EL (cell line): ENCODE data around the gene PCDHGA8.
A peak's percentile ranks its signal among the peaks of the same experiment; 100 is the strongest.
"Not testable (repeated sequence)": the region's sequence is repeated elsewhere in the genome, so short reads cannot be mapped to it uniquely, and the experiment has no call there.

Source experiments
- DNase-seq: peaks from one replicate; pipeline ENCODE4 v3.0.0-alpha.2; 2016

The PCDHGA8 gene

DNA sequence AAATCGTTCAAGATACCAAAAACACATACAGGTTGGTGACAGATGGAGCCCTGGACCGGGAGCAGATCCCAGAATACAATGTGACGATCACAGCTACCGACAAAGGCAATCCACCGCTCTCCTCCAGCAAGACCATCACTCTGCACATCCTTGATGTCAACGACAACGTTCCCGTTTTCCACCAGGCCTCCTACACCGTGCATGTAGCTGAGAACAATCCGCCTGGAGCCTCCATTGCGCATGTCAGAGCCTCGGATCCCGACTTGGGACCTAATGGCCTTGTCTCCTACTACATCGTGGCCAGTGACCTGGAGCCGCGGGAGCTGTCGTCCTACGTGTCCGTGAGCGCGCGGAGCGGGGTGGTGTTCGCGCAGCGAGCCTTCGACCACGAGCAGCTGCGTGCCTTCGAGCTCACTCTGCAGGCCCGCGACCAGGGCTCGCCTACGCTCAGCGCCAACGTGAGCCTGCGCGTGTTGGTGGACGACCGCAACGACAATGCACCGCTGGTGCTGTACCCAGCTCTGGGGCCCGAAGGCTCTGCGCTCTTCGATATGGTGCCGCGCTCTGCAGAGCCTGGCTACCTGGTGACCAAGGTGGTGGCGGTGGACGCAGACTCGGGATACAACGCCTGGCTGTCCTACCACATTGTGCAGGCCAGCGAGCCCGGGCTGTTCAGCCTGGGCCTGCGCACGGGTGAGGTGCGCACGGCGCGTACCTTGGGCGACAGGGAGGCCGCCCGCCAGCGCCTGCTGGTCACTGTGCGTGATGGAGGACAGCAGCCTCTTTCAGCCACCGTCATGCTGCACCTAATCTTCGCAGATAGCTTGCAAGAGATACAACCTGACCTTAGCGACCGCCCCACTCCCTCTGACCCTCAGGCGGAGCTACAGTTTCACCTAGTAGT is 20.6 kb upstream of the PCDHGA8 start:
- no peak for DNase-seq

DNA sequence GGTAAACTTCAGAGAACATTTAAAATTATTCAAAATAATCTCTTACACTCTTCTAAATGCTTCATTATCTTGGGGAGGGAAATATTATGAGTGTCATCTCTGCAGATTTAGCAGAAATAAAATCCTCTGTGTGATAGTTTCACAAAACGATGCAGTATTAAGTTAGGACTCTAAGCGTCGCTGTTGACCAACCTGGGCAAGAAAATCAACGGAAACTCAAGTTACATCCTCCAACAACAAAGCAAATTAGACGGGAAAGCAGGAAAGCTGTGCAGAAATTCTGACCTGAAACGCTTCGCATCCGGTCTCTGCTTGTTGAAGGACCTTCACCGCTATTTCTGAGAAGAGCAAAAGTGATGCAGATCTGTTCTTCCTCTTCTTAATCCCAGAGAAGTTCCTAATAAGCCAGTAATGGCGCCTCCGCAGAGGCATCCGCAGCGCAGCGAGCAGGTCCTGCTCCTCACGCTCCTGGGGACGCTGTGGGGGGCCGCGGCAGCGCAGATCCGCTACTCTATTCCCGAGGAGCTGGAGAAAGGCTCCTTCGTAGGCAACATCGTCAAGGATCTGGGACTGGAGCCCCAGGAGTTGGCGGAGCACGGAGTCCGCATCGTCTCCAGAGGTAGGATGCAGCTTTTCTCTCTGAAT is 18.6 kb upstream of the PCDHGA8 start, which contains the start of gene PCDHGA6:
Gene PCDHGA6, plus strand, starts transcription at position 219 of the 645 bp plus-strand sequence. Its CDS starts 193 bp downstream, at position 412.
- peak; percentile 39 for DNase-seq

GRCh38 chr5:141374627-141375026 is 17.8 kb upstream of the PCDHGA8 start:
- DNase-seq: no peak

DNA sequence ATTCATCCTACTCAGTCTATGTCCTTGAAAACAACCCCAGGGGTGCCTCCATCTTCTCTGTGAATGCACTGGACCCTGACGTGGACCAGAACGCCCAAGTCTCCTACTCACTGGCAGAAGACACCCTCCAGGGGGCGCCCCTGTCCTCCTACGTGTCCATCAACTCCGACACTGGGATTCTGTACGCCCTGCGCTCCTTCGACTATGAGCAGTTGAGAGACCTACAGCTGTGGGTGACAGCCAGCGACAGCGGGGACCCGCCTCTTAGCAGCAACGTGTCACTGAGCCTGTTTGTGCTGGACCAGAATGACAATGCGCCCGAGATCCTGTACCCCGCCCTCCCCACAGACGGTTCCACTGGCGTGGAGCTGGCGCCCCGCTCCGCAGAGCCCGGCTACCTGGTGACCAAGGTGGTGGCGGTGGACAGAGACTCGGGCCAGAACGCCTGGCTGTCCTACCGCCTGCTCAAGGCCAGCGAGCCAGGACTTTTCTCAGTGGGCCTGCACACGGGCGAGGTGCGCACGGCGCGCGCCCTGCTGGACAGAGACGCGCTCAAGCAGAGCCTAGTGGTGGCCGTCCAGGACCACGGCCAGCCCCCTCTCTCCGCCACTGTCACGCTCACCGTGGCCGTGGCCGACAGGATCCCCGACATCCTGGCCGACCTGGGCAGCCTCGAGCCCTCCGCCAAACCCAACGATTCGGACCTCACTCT is 16.8 kb upstream of the PCDHGA8 start:
- not testable (repeated sequence) for DNase-seq

DNA sequence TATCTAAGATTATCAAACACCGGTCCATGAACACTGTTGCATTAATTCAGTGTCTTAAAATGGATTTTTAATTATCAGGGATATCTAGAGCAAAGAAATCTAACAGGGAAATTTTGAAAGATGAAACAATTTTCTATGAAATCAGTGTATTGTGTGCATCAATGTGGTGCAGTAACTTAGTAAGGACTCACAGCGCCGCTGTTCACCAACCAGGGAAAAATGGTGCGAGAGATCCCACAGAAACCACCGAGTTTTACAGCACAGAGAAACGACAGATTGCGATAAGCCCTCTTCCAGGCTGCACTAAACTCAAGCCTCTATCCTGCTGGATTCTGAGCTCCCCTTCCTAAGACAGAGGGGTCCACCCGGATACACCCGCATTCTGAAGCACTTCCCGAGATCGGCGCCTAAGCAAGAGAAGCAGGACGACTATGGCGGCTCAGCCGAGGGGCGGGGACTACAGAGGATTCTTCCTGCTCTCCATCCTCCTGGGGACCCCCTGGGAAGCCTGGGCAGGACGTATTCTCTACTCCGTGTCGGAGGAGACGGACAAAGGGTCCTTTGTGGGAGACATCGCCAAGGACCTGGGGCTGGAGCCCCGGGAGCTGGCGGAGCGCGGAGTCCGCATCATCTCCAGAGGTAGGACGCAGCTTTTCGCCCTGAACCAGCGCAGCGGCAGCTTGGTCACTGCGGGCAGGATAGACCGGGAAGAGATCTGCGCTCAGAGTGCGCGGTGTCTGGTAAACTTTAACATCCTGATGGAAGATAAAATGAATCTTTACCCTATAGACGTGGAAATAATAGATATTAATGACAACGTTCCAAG is 9.8 kb upstream of the PCDHGA8 start, which contains the start of gene PCDHGA7:
Gene PCDHGA7, plus strand, starts transcription at position 274 of the 826 bp plus-strand sequence. Its CDS starts 158 bp downstream, at position 432.
- DNase-seq: peak; percentile 62

GRCh38 chr5:141383345-141383744 is 9.1 kb upstream of the PCDHGA8 start:
- no peak for DNase-seq

- DNase-seq: no peak
Observed at GRCh38 chr5:141384471-141385267, 7.8 kb upstream of the PCDHGA8 start.

GRCh38 chr5:141387557-141388311 is 4.7 kb upstream of the PCDHGA8 start, which contains the start of gene PCDHGB4:
PCDHGB4 (plus strand) TSS chr5:141387698; CDS start chr5:141387885, 187 bp downstream.
- DNase-seq: peak; percentile 44

GRCh38 chr5:141388661-141389060 is 3.8 kb upstream of the PCDHGA8 start:
- no peak for DNase-seq

- no peak for DNase-seq
Observed at GRCh38 chr5:141389153-141390042, 3.0 kb upstream of the PCDHGA8 start.

- DNase-seq: no peak
Observed at GRCh38 chr5:141393267-141393666, 834 bp downstream of the PCDHGA8 start.

DNA sequence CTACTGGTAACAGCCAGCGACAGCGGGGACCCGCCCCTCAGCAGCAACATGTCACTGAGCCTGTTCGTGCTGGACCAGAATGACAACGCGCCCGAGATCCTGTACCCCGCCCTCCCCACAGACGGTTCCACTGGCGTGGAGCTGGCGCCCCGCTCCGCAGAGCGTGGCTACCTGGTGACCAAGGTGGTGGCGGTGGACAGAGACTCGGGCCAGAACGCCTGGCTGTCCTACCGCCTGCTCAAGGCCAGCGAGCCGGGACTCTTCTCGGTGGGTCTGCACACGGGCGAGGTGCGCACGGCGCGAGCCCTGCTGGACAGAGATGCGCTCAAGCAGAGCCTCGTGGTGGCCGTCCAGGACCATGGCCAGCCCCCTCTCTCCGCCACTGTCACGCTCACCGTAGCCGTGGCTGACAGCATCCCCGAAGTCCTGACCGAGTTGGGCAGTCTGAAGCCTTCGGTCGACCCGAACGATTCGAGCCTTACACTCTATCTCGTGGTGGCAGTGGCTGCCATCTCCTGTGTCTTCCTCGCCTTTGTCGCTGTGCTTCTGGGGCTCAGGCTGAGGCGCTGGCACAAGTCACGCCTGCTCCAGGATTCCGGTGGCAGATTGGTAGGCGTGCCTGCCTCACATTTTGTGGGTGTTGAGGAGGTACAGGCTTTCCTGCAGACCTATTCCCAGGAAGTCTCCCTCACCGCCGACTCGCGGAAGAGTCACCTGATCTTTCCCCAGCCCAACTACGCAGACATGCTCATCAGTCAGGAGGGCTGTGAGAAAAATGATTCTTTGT is 2.2 kb downstream of the PCDHGA8 start:
- not testable (repeated sequence) for DNase-seq

DNA sequence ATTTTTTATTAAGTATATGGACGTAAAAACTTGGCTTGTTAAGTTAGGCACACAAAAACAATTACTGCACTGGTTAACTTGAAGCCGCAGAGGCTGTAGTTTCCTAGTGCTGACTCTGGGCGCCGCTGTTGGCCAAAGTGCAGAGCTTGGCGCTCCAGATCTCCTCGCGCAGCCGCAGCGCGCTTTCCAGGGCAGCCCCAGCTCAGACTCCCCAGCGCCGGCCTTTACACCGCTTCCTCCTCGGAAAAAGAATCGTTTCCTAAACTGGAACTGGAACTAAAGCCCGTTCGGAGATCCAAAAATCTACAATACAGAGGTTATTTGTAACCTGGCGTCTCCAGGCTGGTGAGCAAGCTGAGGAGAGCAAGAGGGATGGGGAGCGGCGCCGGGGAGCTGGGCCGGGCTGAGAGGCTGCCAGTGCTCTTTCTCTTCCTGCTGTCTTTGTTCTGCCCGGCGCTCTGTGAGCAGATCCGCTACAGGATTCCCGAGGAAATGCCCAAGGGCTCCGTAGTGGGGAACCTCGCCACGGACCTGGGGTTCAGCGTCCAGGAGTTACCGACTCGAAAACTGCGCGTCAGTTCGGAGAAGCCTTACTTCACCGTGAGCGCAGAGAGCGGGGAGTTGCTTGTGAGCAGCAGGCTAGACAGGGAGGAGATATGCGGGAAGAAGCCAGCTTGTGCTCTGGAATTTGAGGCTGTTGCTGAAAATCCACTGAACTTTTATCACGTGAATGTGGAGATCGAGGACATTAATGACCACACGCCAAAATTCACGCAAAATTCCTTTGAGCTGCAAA is 5.5 kb downstream of the PCDHGA8 start, which contains the start of gene PCDHGB5:
Gene PCDHGB5, plus strand, starts transcription at position 192 of the 796 bp plus-strand sequence. Its CDS starts 181 bp downstream, at position 373.
- peak; percentile 74 for DNase-seq

DNA sequence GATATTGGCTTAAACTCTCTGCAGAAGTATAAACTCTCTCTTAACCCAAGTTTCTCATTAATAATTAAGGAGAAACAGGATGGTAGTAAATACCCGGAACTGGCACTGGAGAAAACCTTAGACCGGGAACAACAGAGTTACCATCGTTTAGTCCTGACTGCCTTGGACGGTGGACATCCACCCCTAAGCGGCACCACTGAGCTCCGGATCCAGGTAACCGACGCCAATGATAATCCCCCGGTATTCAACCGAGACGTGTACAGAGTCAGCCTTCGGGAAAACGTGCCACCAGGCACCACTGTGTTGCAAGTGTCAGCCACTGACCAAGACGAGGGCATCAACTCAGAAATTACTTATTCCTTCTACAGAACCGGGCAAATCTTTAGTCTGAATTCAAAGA is 6.2 kb downstream of the PCDHGA8 start:
- DNase-seq: no peak

- no peak for DNase-seq
Observed at GRCh38 chr5:141399555-141400258, 7.3 kb downstream of the PCDHGA8 start.

DNA sequence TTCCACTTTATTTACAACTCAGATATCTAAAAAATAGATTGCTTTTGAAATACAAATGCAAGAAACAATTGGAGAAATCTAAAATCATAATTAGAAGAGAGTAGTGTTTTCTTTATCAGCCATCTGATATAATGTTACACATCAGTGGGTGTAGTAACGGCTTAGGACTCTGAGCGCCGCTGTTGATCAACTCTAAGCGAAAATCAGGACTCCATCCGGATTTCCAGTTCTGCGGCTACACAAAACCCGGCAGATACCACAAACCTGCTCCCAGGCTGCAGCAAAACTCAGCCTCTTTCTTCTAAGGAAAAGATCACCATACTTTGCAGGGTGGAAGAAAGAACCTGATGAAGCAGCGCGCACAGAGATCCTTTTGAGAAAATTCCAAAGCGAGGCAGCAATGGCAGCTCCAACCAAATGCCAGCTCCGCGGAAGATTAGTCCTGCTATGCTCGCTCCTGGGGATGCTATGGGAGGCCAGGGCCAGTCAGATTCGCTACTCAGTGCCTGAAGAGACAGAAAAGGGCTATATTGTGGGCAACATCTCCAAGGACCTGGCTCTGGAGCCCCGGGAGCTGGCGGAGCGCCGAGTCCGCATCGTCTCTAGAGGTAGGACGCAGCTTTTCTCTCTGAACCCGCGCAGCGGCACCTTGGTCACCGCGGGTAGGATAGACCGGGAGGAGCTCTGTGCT is 10.3 kb downstream of the PCDHGA8 start, which contains the start of gene PCDHGA9:
Gene PCDHGA9, plus strand, starts transcription at position 226 of the 691 bp plus-strand sequence. Its CDS starts 175 bp downstream, at position 401.
- DNase-seq: peak; percentile 32
